MM.1S (cell line): ENCODE results near the gene PTH2R.
"Not testable (repeated sequence)": the region's sequence is repeated elsewhere in the genome, so short reads cannot be mapped to it uniquely, and the experiment has no call there.

Source experiments
- DNase-seq: peaks from one replicate; pipeline ENCODE4 v3.0.0-alpha.2; 2015
- H2AFZ ChIP-seq: fragments of 300-600 bp; sonication (generic); 2 replicates; pipeline ENCODE4 v1.6.0; 2016; ENCODE audit warnings: antibody characterized with exemption, low read length
- H3F3A ChIP-seq: fragments of 300-600 bp; sonication (generic); 2 replicates; pipeline ENCODE4 v1.6.1; 2016; ENCODE audit warnings: mild to moderate bottlenecking, antibody characterized with exemption, low read length, moderate library complexity, mixed read lengths; ENCODE audit not compliant: insufficient read depth
- H3K27ac ChIP-seq: fragments of 300-600 bp; sonication (generic); 2 replicates; pipeline ENCODE4 v1.5.1; 2016; ENCODE audit warnings: mild to moderate bottlenecking, low read length
- H3K27me3 ChIP-seq: fragments of 300-600 bp; sonication (generic); replicated peaks from 2 replicates; pipeline ENCODE4 v1.6.0; 2016; ENCODE audit warnings: low read length; ENCODE audit not compliant: insufficient read depth
- H3K36me3 ChIP-seq: fragments of 300-600 bp; sonication (generic); replicated peaks from 2 replicates; pipeline ENCODE4 v1.6.1; 2016; ENCODE audit warnings: mild to moderate bottlenecking, low read length, mixed read lengths; ENCODE audit not compliant: insufficient read depth
- H3K4me1 ChIP-seq: fragments of 300-600 bp; sonication (generic); 2 replicates; pipeline ENCODE4 v1.6.1; 2016; ENCODE audit warnings: low read length, mixed read lengths
- H3K4me2 ChIP-seq: fragments of 300-600 bp; sonication (generic); 2 replicates; pipeline ENCODE4 v1.6.0; 2016; ENCODE audit warnings: low read depth, low read length
- H3K4me3 ChIP-seq: fragments of 300-600 bp; sonication (generic); 2 replicates; pipeline ENCODE4 v1.5.1; 2016; ENCODE audit warnings: low read length, mixed read lengths
- H3K79me2 ChIP-seq: fragments of 300-600 bp; sonication (generic); 2 replicates; pipeline ENCODE4 v1.6.1; 2016; ENCODE audit warnings: mixed run types, low read length, mixed read lengths
- H3K9ac ChIP-seq: fragments of 300-600 bp; sonication (generic); 2 replicates; pipeline ENCODE4 v1.6.1; 2016; ENCODE audit warnings: low read length, mixed read lengths
- H3K9me2 ChIP-seq: fragments of 300-600 bp; sonication (generic); replicated peaks from 2 replicates; pipeline ENCODE4 v1.6.1; 2016; ENCODE audit warnings: mild to moderate bottlenecking, low read length, mixed read lengths; ENCODE audit not compliant: insufficient read depth
- H3K9me3 ChIP-seq: fragments of 300-600 bp; sonication (generic); replicated peaks from 2 replicates; pipeline ENCODE4 v1.6.1; 2016; ENCODE audit warnings: mild to moderate bottlenecking, low read length, mixed read lengths; ENCODE audit not compliant: insufficient read depth
- H4K20me1 ChIP-seq: fragments of 300-600 bp; sonication (generic); 2 replicates; pipeline ENCODE4 v1.6.1; 2016; ENCODE audit warnings: mild to moderate bottlenecking, low read length, moderate library complexity, mixed read lengths; ENCODE audit not compliant: insufficient read depth
- CTCF ChIP-seq: fragments of 300-600 bp; sonication (generic); IDR thresholded peaks from 2 replicates; pipeline ENCODE4 v1.5.1; 2016; ENCODE audit warnings: antibody characterized with exemption, low read length, mixed read lengths
- EZH2 ChIP-seq: fragments of 300-600 bp; sonication (generic); optimal IDR thresholded peaks from 2 replicates; pipeline ENCODE3; 2017; ENCODE audit warnings: low read depth, mild to moderate bottlenecking, antibody characterized with exemption, low read length, mixed read lengths
- EZH2phosphoT487 ChIP-seq: fragments of 300-600 bp; sonication (generic); IDR thresholded peaks from 2 replicates; pipeline ENCODE4 v1.6.1; 2018; ENCODE audit warnings: antibody characterized with exemption, low read length

The PTH2R gene

GRCh38 chr2:208515099-208515498 lies 108.5 kb downstream of the PTH2R start:
- Histone ChIP-seq H3K9me3 (no peaks in the 10 kb centered on the region), H3K4me2 (no peak overlapping the region), H3K9ac (no peak overlapping the region), H3K27ac (no peak overlapping the region), H3K36me3 (no peaks in the 10 kb centered on the region), H3K79me2 (no peaks in the 10 kb centered on the region), H3F3A (no peaks in the 10 kb centered on the region), H3K4me1 (no peaks in the 10 kb centered on the region), H3K4me3 (no peak overlapping the region), H3K27me3 (no peaks in the 10 kb centered on the region), H3K9me2 (no peaks in the 10 kb centered on the region), H2AFZ (no peak overlapping the region), H4K20me1 (no peaks in the 10 kb centered on the region)
- TF ChIP-seq CTCF: no peak
- no peak for TF ChIP-seq EZH2
- TF ChIP-seq EZH2phosphoT487: no peak
- DNase-seq: no peak

- H3K4me2 ChIP-seq, H3K36me3 ChIP-seq, H3K4me3 ChIP-seq, H3K27ac ChIP-seq, H4K20me1 ChIP-seq, H3F3A ChIP-seq, DNase-seq, H2AFZ ChIP-seq, H3K9me3 ChIP-seq, H3K4me1 ChIP-seq, H3K79me2 ChIP-seq, H3K9ac ChIP-seq, H3K27me3 ChIP-seq, H3K9me2 ChIP-seq: not testable (repeated sequence)
Measured at GRCh38 chr2:208523069-208523468, 116.5 kb downstream of the PTH2R start.

DNA sequence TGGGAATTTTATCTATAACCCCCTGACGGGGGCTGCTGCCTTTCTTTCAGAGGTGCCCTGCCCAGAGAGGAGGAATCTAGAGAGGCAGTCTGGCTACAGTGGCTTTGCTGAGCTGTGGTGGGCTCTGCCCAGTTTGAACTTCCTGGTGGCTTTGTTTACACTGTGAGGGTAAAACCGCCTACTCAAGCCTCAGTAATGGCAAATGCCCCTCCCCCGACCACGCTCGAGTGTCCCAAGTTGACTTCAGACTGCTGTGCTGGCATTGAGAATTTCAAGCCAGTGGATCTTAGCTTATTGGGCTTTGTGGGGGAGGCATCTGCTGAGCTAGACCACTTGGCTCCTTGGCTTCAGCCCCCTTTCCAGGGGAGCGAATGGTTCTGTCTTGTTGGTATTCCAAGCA lies 118.6 kb downstream of the PTH2R start:
- not testable (repeated sequence) for H3K27me3 ChIP-seq, H3K36me3 ChIP-seq, H3K9me3 ChIP-seq, H3K4me3 ChIP-seq, H3K79me2 ChIP-seq, DNase-seq, H3K9me2 ChIP-seq, H3F3A ChIP-seq, H3K27ac ChIP-seq, H3K4me1 ChIP-seq, H3K9ac ChIP-seq, H4K20me1 ChIP-seq, H3K4me2 ChIP-seq, H2AFZ ChIP-seq

DNA sequence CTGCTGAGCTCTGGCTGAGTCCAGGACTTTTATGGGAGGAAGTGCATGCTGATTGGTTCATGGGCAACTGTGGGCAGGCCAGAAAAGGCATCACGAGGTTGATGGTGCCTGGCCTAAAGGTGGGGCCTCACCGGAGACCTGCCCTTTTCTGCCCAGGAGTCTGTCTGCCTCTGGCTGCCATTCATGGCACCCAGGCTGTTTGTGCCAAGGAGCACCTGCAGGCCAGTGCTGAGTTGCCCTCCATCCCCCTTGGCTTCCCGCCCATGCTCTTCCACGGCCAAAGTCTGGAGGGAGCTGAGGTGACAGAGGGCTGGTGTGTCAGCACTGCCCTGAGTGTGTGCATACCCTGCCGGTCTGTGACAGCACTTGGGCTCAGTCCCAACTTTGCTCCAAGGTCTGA lies 123.2 kb downstream of the PTH2R start:
- no peak overlapping the region for H3K9ac ChIP-seq
- no peaks in the 10 kb centered on the region for H3K9me3 ChIP-seq
- no peaks in the 10 kb centered on the region for H3K4me1 ChIP-seq
- no peaks in the 10 kb centered on the region for H3F3A ChIP-seq
- no peaks in the 10 kb centered on the region for H3K9me2 ChIP-seq
- no peaks in the 10 kb centered on the region for H4K20me1 ChIP-seq
- no peaks in the 10 kb centered on the region for H3K36me3 ChIP-seq
- no peak overlapping the region for H2AFZ ChIP-seq
- no peak overlapping the region for H3K27ac ChIP-seq
- no peak overlapping the region for H3K4me3 ChIP-seq
- DNase-seq: no peak
- TF ChIP-seq EZH2phosphoT487: no peak
- no peak for TF ChIP-seq EZH2
- TF ChIP-seq CTCF: no peak
- H3K4me2 ChIP-seq: no peak overlapping the region
- H3K27me3 ChIP-seq: no peaks in the 10 kb centered on the region
- H3K79me2 ChIP-seq: no peaks in the 10 kb centered on the region
